Stimulated activated memory B cell treated with anti-CD40 and anti-IgM and Interleukin-4, amounts not matched to agents 10 μg/mL and 1 μg/mL and 100 μg/mL, for 72 hours (primary cell): ENCODE results near the gene GAST.
"Not testable (repeated sequence)": the region's sequence is repeated elsewhere in the genome, so short reads cannot be mapped to it uniquely, and the experiment has no call there.

Experiments
- ATAC-seq: fragments of 150-1000 bp; cut with Tn5 transposase; 2 replicates; pipeline ENCODE4 v1.10.0; 2021
- H3K27ac Mint-ChIP-seq: one replicate; pipeline ENCODE4 v1.8.0; 2022; ENCODE audit warnings: mild to moderate bottlenecking, mixed read lengths
- H3K27me3 Mint-ChIP-seq: one replicate; pipeline ENCODE4 v1.8.0; 2022; ENCODE audit warnings: mixed read lengths
- H3K36me3 Mint-ChIP-seq: one replicate; pipeline ENCODE4 v1.8.0; 2022; ENCODE audit warnings: mixed read lengths
- H3K4me1 Mint-ChIP-seq: one replicate; pipeline ENCODE4 v1.8.0; 2022; ENCODE audit warnings: mixed read lengths
- H3K4me3 Mint-ChIP-seq: one replicate; pipeline ENCODE4 v1.8.0; 2022; ENCODE audit warnings: mild to moderate bottlenecking, moderate library complexity, mixed read lengths
- H3K9me3 Mint-ChIP-seq: one replicate; pipeline ENCODE4 v1.8.0; 2022; ENCODE audit warnings: mixed read lengths

The GAST gene

GRCh38 chr17:41711669-41712400 is at the start of gene GAST:
TSS of gene GAST (plus strand) at chr17:41712331. CDS start at chr17:41715437, 3,106 bp downstream.
- Mint-ChIP-seq H3K36me3 (no peaks in the 10 kb centered on the region), H3K4me1 (peaks cover 6% of the 10 kb centered on the region), H3K9me3 (no peaks in the 10 kb centered on the region), H3K27ac (no peak within 1 kb of the TSS), H3K4me3 (no peak within 1 kb of the TSS), H3K27me3 (peaks cover 45% of the 10 kb centered on the region)
- ATAC-seq: peak; percentile 32

GRCh38 chr17:41663451-41664171 is 48.5 kb upstream of the GAST start:
- no peaks in the 10 kb centered on the region for H3K36me3 Mint-ChIP-seq
- no peak for ATAC-seq
- no peak overlapping the region for H3K27ac Mint-ChIP-seq
- no peaks in the 10 kb centered on the region for H3K9me3 Mint-ChIP-seq
- H3K4me1 Mint-ChIP-seq: peaks cover 44% of the 10 kb centered on the region
- H3K4me3 Mint-ChIP-seq: no peak overlapping the region
- no peaks in the 10 kb centered on the region for H3K27me3 Mint-ChIP-seq

GRCh38 chr17:41664172-41664457 is 48.0 kb upstream of the GAST start:
- no peak overlapping the region for H3K27ac Mint-ChIP-seq
- H3K4me3 Mint-ChIP-seq: no peak overlapping the region
- no peaks in the 10 kb centered on the region for H3K27me3 Mint-ChIP-seq
- H3K36me3 Mint-ChIP-seq: no peaks in the 10 kb centered on the region
- H3K9me3 Mint-ChIP-seq: no peaks in the 10 kb centered on the region
- ATAC-seq: no peak
- peaks cover 45% of the 10 kb centered on the region for H3K4me1 Mint-ChIP-seq

GRCh38 chr17:41664587-41665565 is 47.3 kb upstream of the GAST start:
- Mint-ChIP-seq H3K27me3 (no peaks in the 10 kb centered on the region), H3K27ac (peak overlapping the region; percentile 89), H3K4me3 (peak overlapping the region; percentile 81), H3K4me1 (peaks cover 53% of the 10 kb centered on the region), H3K36me3 (no peaks in the 10 kb centered on the region), H3K9me3 (no peaks in the 10 kb centered on the region)
- no peak for ATAC-seq

- H3K4me1 Mint-ChIP-seq: peaks cover 58% of the 10 kb centered on the region
- H3K4me3 Mint-ChIP-seq: peak overlapping the region; percentile 81
- H3K36me3 Mint-ChIP-seq: no peaks in the 10 kb centered on the region
- H3K27ac Mint-ChIP-seq: peak overlapping the region; percentile 89
- peak; percentile 93 for ATAC-seq
- no peaks in the 10 kb centered on the region for H3K9me3 Mint-ChIP-seq
- H3K27me3 Mint-ChIP-seq: no peaks in the 10 kb centered on the region
Observed at GRCh38 chr17:41665566-41666236, 46.4 kb upstream of the GAST start.

- Mint-ChIP-seq H3K4me3 (peak overlapping the region; percentile 81), H3K27me3 (no peaks in the 10 kb centered on the region), H3K36me3 (no peaks in the 10 kb centered on the region), H3K9me3 (no peaks in the 10 kb centered on the region), H3K4me1 (peaks cover 58% of the 10 kb centered on the region), H3K27ac (peak overlapping the region; percentile 89)
- peak; percentile 83 for ATAC-seq
Observed at GRCh38 chr17:41666237-41666641, 45.9 kb upstream of the GAST start.

- H3K36me3 Mint-ChIP-seq: no peaks in the 10 kb centered on the region
- peak; percentile 76 for ATAC-seq
- H3K4me1 Mint-ChIP-seq: peaks cover 58% of the 10 kb centered on the region
- peak overlapping the region; percentile 89 for H3K27ac Mint-ChIP-seq
- H3K9me3 Mint-ChIP-seq: no peaks in the 10 kb centered on the region
- H3K27me3 Mint-ChIP-seq: no peaks in the 10 kb centered on the region
- peak overlapping the region; percentile 81 for H3K4me3 Mint-ChIP-seq
Observed at GRCh38 chr17:41666708-41667279, 45.3 kb upstream of the GAST start.

GRCh38 chr17:41667280-41668041 is 44.7 kb upstream of the GAST start:
- peaks cover 57% of the 10 kb centered on the region for H3K4me1 Mint-ChIP-seq

GRCh38 chr17:41672153-41672552 is 40.0 kb upstream of the GAST start:
- Mint-ChIP-seq H3K27ac (peak overlapping the region; percentile 30), H3K9me3 (no peaks in the 10 kb centered on the region), H3K36me3 (no peaks in the 10 kb centered on the region), H3K27me3 (no peaks in the 10 kb centered on the region), H3K4me3 (no peak overlapping the region), H3K4me1 (peaks cover 45% of the 10 kb centered on the region)
- ATAC-seq: no peak

More at GRCh38 chr17:41667280-41668041, 44.7 kb upstream of the GAST start:
- peak overlapping the region; percentile 89 for H3K27ac Mint-ChIP-seq
- H3K27me3 Mint-ChIP-seq: no peaks in the 10 kb centered on the region
- H3K9me3 Mint-ChIP-seq: no peaks in the 10 kb centered on the region
- H3K4me3 Mint-ChIP-seq: peak overlapping the region; percentile 81
- ATAC-seq: no peak
- H3K36me3 Mint-ChIP-seq: no peaks in the 10 kb centered on the region

GRCh38 chr17:41675157-41676057 is 36.7 kb upstream of the GAST start:
- H3K9me3 Mint-ChIP-seq, H3K4me3 Mint-ChIP-seq, H3K36me3 Mint-ChIP-seq, H3K27me3 Mint-ChIP-seq, ATAC-seq: not testable (repeated sequence)
- H3K27ac Mint-ChIP-seq: peak overlapping the region; percentile 93
- H3K4me1 Mint-ChIP-seq: peaks cover 45% of the 10 kb centered on the region

- peak overlapping the region; percentile 93 for H3K27ac Mint-ChIP-seq
- H3K4me3 Mint-ChIP-seq: no peak overlapping the region
- H3K4me1 Mint-ChIP-seq: peaks cover 44% of the 10 kb centered on the region
- no peaks in the 10 kb centered on the region for H3K9me3 Mint-ChIP-seq
- no peak for ATAC-seq
- no peaks in the 10 kb centered on the region for H3K27me3 Mint-ChIP-seq
- H3K36me3 Mint-ChIP-seq: no peaks in the 10 kb centered on the region
Observed at GRCh38 chr17:41676058-41676419, 36.1 kb upstream of the GAST start.

- H3K4me1 Mint-ChIP-seq: peaks cover 51% of the 10 kb centered on the region
- H3K36me3 Mint-ChIP-seq: no peaks in the 10 kb centered on the region
- no peaks in the 10 kb centered on the region for H3K27me3 Mint-ChIP-seq
- H3K27ac Mint-ChIP-seq: peak overlapping the region; percentile 93
- ATAC-seq: peak; percentile 78
- no peaks in the 10 kb centered on the region for H3K9me3 Mint-ChIP-seq
- peak overlapping the region; percentile 65 for H3K4me3 Mint-ChIP-seq
Observed at GRCh38 chr17:41678411-41678906, 33.7 kb upstream of the GAST start.
